Hepatocyte (in vitro differentiated cells): ENCODE data around the gene GCNT2.

Source experiments
- CTCF ChIP-seq: fragments of 200-600 bp; sonication (generic); IDR thresholded peaks from 2 replicates; pipeline ENCODE4 v1.5.1; 2016; ENCODE audit warnings: antibody characterized with exemption, mild to moderate bottlenecking; ENCODE audit not compliant: poor library complexity
- EZH2 ChIP-seq: fragments of 200-600 bp; sonication (generic); IDR thresholded peaks from 2 replicates; pipeline ENCODE4 v1.6.1; 2016; ENCODE audit warnings: antibody characterized with exemption, mild to moderate bottlenecking, borderline replicate concordance
- EZH2phosphoT487 ChIP-seq: fragments of 200-600 bp; sonication (generic); IDR thresholded peaks from one replicate; pipeline ENCODE4 v1.6.1; 2018; ENCODE audit warnings: antibody characterized with exemption, mild to moderate bottlenecking, low read depth, moderate library complexity; ENCODE audit not compliant: unreplicated experiment, severe bottlenecking

- TF ChIP-seq CTCF (no peak), EZH2 (no peak), EZH2phosphoT487 (no peak)
Observed at GRCh38 chr6:10577112-10577511, 56.0 kb downstream of the GCNT2 start.
